ENCODE measurements around the gene HACD2. TPM values are rescaled to one million over a fixed set of nuclear protein-coding genes. Genes with fewer than 3 reads are reported as not detected.

Gene HACD2
- total RNA-seq, 1 experiment from 2014 or later, result 43.0 TPM

- Histone ChIP-seq H3K4me1 (ENCODE audit: control insufficient read depth in 1 of 2, insufficient read depth in 2 of 2, low read length in 2 of 2) (peaks cover 35 to 37% of the 10 kb centered on the region in 2 experiments), H3K9me3 (ENCODE audit: control insufficient read depth in 1 of 2, insufficient read depth in 1 of 2, low read depth in 1 of 2, low read length in 2 of 2) (no peaks in the 10 kb centered on the region), H3K27me3 (ENCODE audit: insufficient read depth, low read length) (no peaks in the 10 kb centered on the region), H3K27ac (ENCODE audit: low read depth, low read length) (no peak overlapping the region), H3K4me3 (replicated peaks in 1 of 2; ENCODE audit: low read depth in 1 of 2, low read length in 2 of 2) (no peak overlapping the region), H3K79me2 (ENCODE audit: insufficient read depth, low read length) (no peaks in the 10 kb centered on the region), H3K36me3 (ENCODE audit: control insufficient read depth in 1 of 2, insufficient read depth in 2 of 2, low read length in 2 of 2) (no peaks in the 10 kb centered on the region), H3K9ac (ENCODE audit: low read length) (no peak overlapping the region), H3K4me2 (ENCODE audit: low read length) (no peak overlapping the region), H4K20me1 (ENCODE audit: insufficient read depth) (no peaks in the 10 kb centered on the region), H3K9me2 (ENCODE audit: insufficient read depth) (no peaks in the 10 kb centered on the region), H2AFZ (ENCODE audit: low read depth, low read length, poor library complexity, severe bottlenecking) (no peak overlapping the region)
- CTCF ChIA-PET, result no interaction called here
- DNase-seq (ENCODE audit: low read depth, low spot score), result no peak
- TF ChIP-seq SP1 (IDR thresholded peaks at IDR 0.05; ENCODE audit: low read depth) (no peak), MAX (IDR thresholded peaks at IDR 0.05) (no peak), REST (IDR thresholded peaks at IDR 0.05; ENCODE audit: low read depth) (no peak), CBX3 (IDR thresholded peaks at IDR 0.05; ENCODE audit: low read depth) (no peak), YY1 (IDR thresholded peaks at IDR 0.05; ENCODE audit: extremely low read depth, insufficient replicate concordance, low read depth, low read length) (no peak), ATF3 (IDR thresholded peaks at IDR 0.05) (no peak), ZNF274 (IDR thresholded peaks at IDR 0.05; ENCODE audit: low read depth, low read length) (no peak), SIN3A (IDR thresholded peaks at IDR 0.05; ENCODE audit: low read depth) (no peak), EZH2phosphoT487 (IDR thresholded peaks at IDR 0.05; ENCODE audit: borderline replicate concordance) (no peak), ELF1 (IDR thresholded peaks at IDR 0.05; ENCODE audit: borderline replicate concordance, low read depth) (no peak), EZH2 (IDR thresholded peaks at IDR 0.05) (no peak), RAD21 (IDR thresholded peaks at IDR 0.05; ENCODE audit: low read depth) (no peak), FOSL1 (IDR thresholded peaks at IDR 0.05; ENCODE audit: low read depth) (no peak), POLR2A (IDR thresholded peaks at IDR 0.05; ENCODE audit: borderline replicate concordance, extremely low read depth, insufficient read depth, insufficient read length) (no peak), ZFX (IDR thresholded peaks at IDR 0.05) (no peak), EGR1 (IDR thresholded peaks at IDR 0.05; ENCODE audit: low read depth) (no peak)
- RAD21 ChIA-PET (ENCODE audit: low non-redundant PET in 1 of 2, low total read pairs in 2 of 2, uncharacterized antibody in 2 of 2, unreplicated experiment in 2 of 2), result no interaction called here
- POLR2A ChIA-PET, result no interaction called here
- intact Hi-C loops (cut with micrococcal nuclease), result no loop called here
- no peak for ATAC-seq
- no TSS peak for BruUV-seq (replicated peaks)
Observed at GRCh38 chr3:123608263-123608937, 23.5 kb upstream of the HACD2 start.

Measured in HCT116 (cell line).